Mesothelial cell of epicardium (in vitro differentiated cells): Measurements from ENCODE around the gene MAB21L1. TPM values are rescaled to one million over a fixed set of nuclear protein-coding genes. Genes with fewer than 3 reads are reported as not detected.

ENCODE experiments used
- DNase-seq, 2 experiments: peaks; one replicate each; pipeline ENCODE4 v3.0.0; 2021; ENCODE audit warnings: low spot score in 2 of 2; ENCODE audit not compliant: unreplicated experiment in 2 of 2
- H3K27ac Mint-ChIP-seq: 2 replicates; pipeline ENCODE4 v1.8.0; 2021; ENCODE audit warnings: mixed read lengths
- H3K27me3 Mint-ChIP-seq: 2 replicates; pipeline ENCODE4 v1.8.0; 2021; ENCODE audit warnings: low read depth, mixed read lengths
- H3K36me3 Mint-ChIP-seq: 2 replicates; pipeline ENCODE4 v1.8.0; 2021; ENCODE audit warnings: mixed read lengths
- H3K4me1 Mint-ChIP-seq: 2 replicates; pipeline ENCODE4 v1.8.0; 2021; ENCODE audit warnings: mixed read lengths
- H3K4me3 Mint-ChIP-seq: 2 replicates; pipeline ENCODE4 v1.8.0; 2021; ENCODE audit warnings: mild to moderate bottlenecking, moderate library complexity, mixed read lengths
- H3K9me3 Mint-ChIP-seq: 2 replicates; pipeline ENCODE4 v1.8.0; 2021; ENCODE audit warnings: mixed read lengths
- total RNA-seq: library from RNA; stranded (reverse); gene quantifications from 3 replicates; pipeline ENCODE4 v1.2.1, GENCODE V29; 2021
- TF ChIP-seq, protein P1 (sequence below): fragments of 200-600 bp; sonication (generic); IDR thresholded peaks from one replicate; pipeline ENCODE4 v1.5.0; 2021; ENCODE audit warnings: antibody characterized with exemption; ENCODE audit not compliant: unreplicated experiment

Gene MAB21L1
- total RNA-seq, 1 donor from 2014 or later = 0.80 TPM

DNA sequence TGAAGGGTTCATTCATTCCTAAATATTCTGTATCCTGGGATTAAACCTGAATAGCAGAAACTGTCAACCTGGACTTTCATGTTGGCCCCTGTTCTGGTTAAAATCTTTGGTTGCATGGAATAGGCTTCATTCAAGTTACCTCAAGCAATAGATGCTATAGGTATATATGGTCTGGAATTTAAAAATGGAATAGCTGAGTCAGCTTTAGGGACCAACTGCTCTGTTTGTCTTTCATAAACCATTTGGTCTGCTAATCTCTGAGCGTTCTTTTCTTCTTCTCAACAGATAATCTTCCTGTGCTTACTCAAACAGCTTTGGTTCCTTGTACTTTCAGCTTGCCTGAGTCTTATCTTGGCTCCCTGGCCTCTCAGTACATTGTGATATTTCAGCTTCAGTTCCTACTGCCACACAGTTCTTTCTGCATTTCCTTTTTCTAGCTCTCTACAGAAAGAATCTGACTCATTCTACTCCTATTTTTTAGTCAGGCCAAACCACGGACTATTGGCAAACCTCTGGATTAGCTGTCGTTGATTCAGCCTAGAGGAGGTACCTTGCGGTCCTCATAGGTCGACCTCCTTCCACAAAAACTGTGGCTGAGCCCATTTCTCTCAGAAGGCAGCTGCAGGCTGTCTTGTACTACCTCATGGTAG is 35.9 kb upstream of the MAB21L1 start:
- TF ChIP-seq, protein P1, sequence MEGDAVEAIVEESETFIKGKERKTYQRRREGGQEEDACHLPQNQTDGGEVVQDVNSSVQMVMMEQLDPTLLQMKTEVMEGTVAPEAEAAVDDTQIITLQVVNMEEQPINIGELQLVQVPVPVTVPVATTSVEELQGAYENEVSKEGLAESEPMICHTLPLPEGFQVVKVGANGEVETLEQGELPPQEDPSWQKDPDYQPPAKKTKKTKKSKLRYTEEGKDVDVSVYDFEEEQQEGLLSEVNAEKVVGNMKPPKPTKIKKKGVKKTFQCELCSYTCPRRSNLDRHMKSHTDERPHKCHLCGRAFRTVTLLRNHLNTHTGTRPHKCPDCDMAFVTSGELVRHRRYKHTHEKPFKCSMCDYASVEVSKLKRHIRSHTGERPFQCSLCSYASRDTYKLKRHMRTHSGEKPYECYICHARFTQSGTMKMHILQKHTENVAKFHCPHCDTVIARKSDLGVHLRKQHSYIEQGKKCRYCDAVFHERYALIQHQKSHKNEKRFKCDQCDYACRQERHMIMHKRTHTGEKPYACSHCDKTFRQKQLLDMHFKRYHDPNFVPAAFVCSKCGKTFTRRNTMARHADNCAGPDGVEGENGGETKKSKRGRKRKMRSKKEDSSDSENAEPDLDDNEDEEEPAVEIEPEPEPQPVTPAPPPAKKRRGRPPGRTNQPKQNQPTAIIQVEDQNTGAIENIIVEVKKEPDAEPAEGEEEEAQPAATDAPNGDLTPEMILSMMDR = no peak
- H3K36me3 Mint-ChIP-seq = no peaks in the 10 kb centered on the region
- no peak for DNase-seq
- no peaks in the 10 kb centered on the region for H3K27me3 Mint-ChIP-seq
- no peak overlapping the region for H3K4me3 Mint-ChIP-seq
- no peaks in the 10 kb centered on the region for H3K9me3 Mint-ChIP-seq
- no peak overlapping the region for H3K27ac Mint-ChIP-seq
- peaks cover 7% of the 10 kb centered on the region for H3K4me1 Mint-ChIP-seq

DNA sequence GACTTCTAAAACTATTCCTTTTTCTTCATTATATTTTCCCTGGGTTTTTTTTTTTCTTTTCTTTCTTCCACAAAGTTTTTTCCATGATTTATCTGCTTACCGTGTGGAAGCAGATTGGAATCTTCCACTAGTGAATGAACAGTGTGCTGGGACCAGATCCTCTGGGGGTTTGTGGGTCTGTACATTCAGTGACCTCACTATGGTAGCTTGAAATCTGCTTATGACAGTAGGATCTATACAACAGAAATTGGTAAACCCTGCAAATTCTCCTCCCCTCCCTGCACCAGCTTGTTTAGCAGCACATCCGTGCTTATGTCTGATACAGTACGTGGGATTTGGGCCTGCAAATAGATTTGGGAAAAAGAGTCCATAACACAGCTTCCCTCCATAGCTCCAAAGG is 26.0 kb upstream of the MAB21L1 start:
- peaks cover 19% of the 10 kb centered on the region for H3K4me1 Mint-ChIP-seq
- H3K27me3 Mint-ChIP-seq = no peaks in the 10 kb centered on the region
- no peak for DNase-seq
- H3K36me3 Mint-ChIP-seq = peaks cover 2% of the 10 kb centered on the region
- H3K4me3 Mint-ChIP-seq = no peak overlapping the region
- TF ChIP-seq, protein P1 = no peak
- no peaks in the 10 kb centered on the region for H3K9me3 Mint-ChIP-seq
- peak overlapping the region; percentile 76 for H3K27ac Mint-ChIP-seq

DNA sequence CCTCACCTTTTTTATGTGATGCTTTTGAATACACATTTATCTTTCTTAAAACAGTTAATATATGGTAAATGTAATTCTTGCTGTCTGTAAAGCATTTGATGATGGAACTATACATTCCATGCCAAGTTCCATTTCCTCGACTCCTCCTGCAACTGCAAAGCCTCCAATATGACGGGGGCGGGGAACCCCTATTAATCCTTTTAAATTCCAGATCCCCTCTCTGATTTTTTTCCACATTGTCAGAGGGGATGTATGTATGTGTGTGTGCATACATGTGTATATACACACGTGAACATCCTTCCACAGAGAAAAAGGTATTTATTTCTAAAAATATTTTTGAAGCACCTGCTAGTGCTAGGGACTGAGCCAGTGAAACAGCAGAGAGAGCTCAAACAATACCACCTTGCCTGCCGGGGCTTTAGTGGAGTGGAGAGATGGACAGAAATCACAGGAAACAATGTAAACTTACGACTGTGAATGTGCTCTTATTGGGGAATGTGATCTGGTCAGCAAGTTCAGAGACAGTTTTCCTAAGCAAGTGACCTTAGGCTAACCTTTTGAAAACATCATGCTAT is 25.3 kb upstream of the MAB21L1 start:
- Mint-ChIP-seq H3K4me1 (peaks cover 19% of the 10 kb centered on the region), H3K27me3 (no peaks in the 10 kb centered on the region), H3K27ac (peak overlapping the region; percentile 79), H3K4me3 (no peak overlapping the region), H3K36me3 (peaks cover 2% of the 10 kb centered on the region), H3K9me3 (no peaks in the 10 kb centered on the region)
- DNase-seq = no peak
- TF ChIP-seq, protein P1 = no peak

DNA sequence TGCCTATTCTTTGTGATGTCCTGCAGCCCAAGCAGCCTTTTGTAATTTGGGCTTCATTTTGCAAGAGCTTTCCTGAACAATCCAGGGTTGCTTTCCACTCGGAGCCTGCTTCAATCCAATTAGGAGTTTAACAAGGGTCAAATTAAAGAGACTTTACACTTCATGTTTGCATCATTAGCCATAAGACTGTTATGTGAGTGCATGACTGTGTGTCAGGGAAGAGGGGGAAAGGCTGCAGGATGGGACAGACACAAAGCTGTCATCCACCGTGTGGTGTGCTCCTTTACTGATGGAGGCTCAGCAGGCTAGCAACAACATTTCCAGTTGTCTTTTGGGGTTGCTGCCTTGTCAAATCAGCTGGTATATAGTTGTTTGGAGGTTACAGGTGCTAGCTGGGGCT is 23.7 kb upstream of the MAB21L1 start:
- peaks cover 3% of the 10 kb centered on the region for H3K36me3 Mint-ChIP-seq
- no peak for DNase-seq
- H3K9me3 Mint-ChIP-seq = peaks cover 4% of the 10 kb centered on the region
- H3K27me3 Mint-ChIP-seq = no peaks in the 10 kb centered on the region
- H3K4me1 Mint-ChIP-seq = peaks cover 19% of the 10 kb centered on the region
- no peak overlapping the region for H3K4me3 Mint-ChIP-seq
- H3K27ac Mint-ChIP-seq = no peak overlapping the region
- TF ChIP-seq, protein P1 = no peak

DNA sequence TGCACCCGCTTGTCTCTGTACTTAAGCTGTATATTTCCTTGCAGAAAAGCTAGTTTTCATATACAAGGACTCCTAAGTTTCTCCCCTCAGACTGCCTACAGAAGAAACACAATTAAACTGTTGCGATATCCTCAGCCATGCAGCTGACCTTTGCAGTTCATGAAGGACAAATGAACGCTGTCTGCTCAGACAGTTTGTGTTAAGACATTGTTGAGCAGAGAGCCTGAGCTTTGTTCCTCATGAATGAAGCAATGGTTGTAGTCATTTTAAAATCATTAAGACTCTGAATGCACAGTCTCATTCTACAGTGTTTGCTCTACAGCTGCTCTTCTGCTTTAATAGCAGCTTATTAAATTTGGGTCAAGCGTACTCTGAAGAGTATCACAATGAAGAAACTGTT is 23.2 kb upstream of the MAB21L1 start:
- Mint-ChIP-seq H3K27ac (no peak overlapping the region), H3K4me1 (peaks cover 19% of the 10 kb centered on the region), H3K4me3 (no peak overlapping the region), H3K36me3 (peaks cover 3% of the 10 kb centered on the region), H3K9me3 (peaks cover 9% of the 10 kb centered on the region), H3K27me3 (no peaks in the 10 kb centered on the region)
- TF ChIP-seq, protein P1 = no peak
- no peak for DNase-seq
